Activated CD4-positive, alpha-beta T cell treated with anti-CD3 and anti-CD28 coated beads, Interleukin-2, amount 10 ng/mL, durations not matched to agents 7 days and 5 days (primary cell): ENCODE measurements around the gene PTPN12. TPM values are rescaled to one million over a fixed set of nuclear protein-coding genes. Genes with fewer than 3 reads are reported as not detected.
"Not testable (repeated sequence)": the region's sequence is repeated elsewhere in the genome, so short reads cannot be mapped to it uniquely, and the experiment has no call there.

ENCODE experiments used
- CTCF ChIA-PET: fragments of 350-600 bp; sonication (Branson Sonifier 250); formaldehyde crosslinking; loops from one replicate; lab custom pipeline; 2021; ENCODE audit warnings: antibody characterized with exemption; lab: Charles Lee
- POLR2A ChIA-PET: fragments of 350-600 bp; sonication (Branson Sonifier 250); formaldehyde crosslinking; loops from one replicate; lab custom pipeline; 2021; ENCODE audit warnings: antibody characterized with exemption; lab: Charles Lee
- DNase-seq: peaks from one replicate; pipeline ENCODE4 v3.0.0-alpha.2; 2020
- H3K27ac Mint-ChIP-seq: one replicate; pipeline ENCODE4 v1.8.0; 2021; ENCODE audit warnings: mild to moderate bottlenecking, moderate library complexity, mixed read lengths
- H3K27me3 Mint-ChIP-seq: one replicate; pipeline ENCODE4 v1.8.0; 2021; ENCODE audit warnings: mixed read lengths
- H3K36me3 Mint-ChIP-seq: one replicate; pipeline ENCODE4 v1.8.0; 2021; ENCODE audit warnings: low read depth, mixed read lengths
- H3K4me1 Mint-ChIP-seq: one replicate; pipeline ENCODE4 v1.8.0; 2021; ENCODE audit warnings: mixed read lengths
- H3K4me3 Mint-ChIP-seq: one replicate; pipeline ENCODE4 v1.8.0; 2021; ENCODE audit warnings: mild to moderate bottlenecking, moderate library complexity, mixed read lengths
- H3K9me3 Mint-ChIP-seq: one replicate; pipeline ENCODE4 v1.8.0; 2021; ENCODE audit warnings: mixed read lengths
- total RNA-seq, 2 experiments: library from RNA; stranded (reverse); gene quantifications; one replicate each; pipeline ENCODE4 v1.2.3, GENCODE V29; 2021

The PTPN12 gene
- total RNA-seq, 2 experiments from 2014 or later, result 20.9 to 24.6 TPM

GRCh38 chr7:77631820-77632219 lies 94.7 kb downstream of the PTPN12 start:
- POLR2A ChIA-PET, result no interaction called here
- CTCF ChIA-PET, result no interaction called here
- peaks cover 5% of the 10 kb centered on the region for H3K36me3 Mint-ChIP-seq

GRCh38 chr7:77644774-77645173 lies 107.7 kb downstream of the PTPN12 start:
- H3K4me1 Mint-ChIP-seq, result no peaks in the 10 kb centered on the region
- ChIA-PET CTCF (interaction anchor here (0.6 kb wide), 1 partner anchor 367 kb away, joined by 5 read pairs; no protein-coding TSS in a partner anchor), POLR2A (no interaction called here)
- no peak overlapping the region for H3K27ac Mint-ChIP-seq
- H3K4me3 Mint-ChIP-seq, result no peak overlapping the region
- H3K9me3 Mint-ChIP-seq, result no peaks in the 10 kb centered on the region
- H3K36me3 Mint-ChIP-seq, result no peaks in the 10 kb centered on the region
- H3K27me3 Mint-ChIP-seq, result no peaks in the 10 kb centered on the region
- no peak for DNase-seq

More at GRCh38 chr7:77631820-77632219, 94.7 kb downstream of the PTPN12 start:
- Mint-ChIP-seq H3K27ac (no peak overlapping the region), H3K9me3 (no peaks in the 10 kb centered on the region), H3K4me1 (no peaks in the 10 kb centered on the region), H3K27me3 (no peaks in the 10 kb centered on the region), H3K4me3 (no peak overlapping the region)
- no peak for DNase-seq

DNA sequence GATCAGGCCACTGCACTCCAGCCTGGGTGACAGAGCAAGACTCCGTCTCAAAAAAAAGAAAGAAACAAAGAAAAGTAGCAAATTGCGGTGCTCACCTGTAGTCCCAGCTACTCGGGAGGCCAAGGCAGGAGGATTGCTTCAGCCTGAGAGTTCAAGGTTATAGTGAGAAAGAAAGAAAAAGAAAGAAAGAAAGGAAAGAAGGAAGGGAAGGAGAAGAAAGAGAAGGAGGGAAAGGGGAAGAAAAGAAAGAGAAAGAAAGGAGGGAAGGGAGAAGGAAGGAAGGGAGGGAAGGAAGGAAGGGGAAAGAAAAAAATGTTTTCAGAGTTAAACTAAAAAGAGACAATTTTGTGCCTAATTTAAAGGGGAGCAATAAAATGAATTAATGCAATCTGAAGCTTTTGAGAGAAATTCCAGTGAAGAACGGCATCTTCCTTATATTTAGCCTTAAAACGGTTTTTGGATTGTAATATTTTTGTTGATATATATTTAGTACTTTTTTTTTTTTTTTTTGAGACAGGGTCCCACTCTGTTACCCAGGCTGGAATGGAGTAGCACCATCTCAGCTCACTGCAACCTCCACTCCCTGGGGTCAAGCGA lies 111.7 kb downstream of the PTPN12 start:
- no peak for DNase-seq
- ChIA-PET CTCF (interaction anchor here (0.9 kb wide), 1 partner anchor 20 kb away, joined by 4 read pairs; no protein-coding TSS in a partner anchor), POLR2A (no interaction called here)
- H3K36me3 Mint-ChIP-seq, result no peaks in the 10 kb centered on the region
- no peak overlapping the region for H3K4me3 Mint-ChIP-seq
- H3K27me3 Mint-ChIP-seq, result no peaks in the 10 kb centered on the region
- H3K4me1 Mint-ChIP-seq, result no peaks in the 10 kb centered on the region
- H3K9me3 Mint-ChIP-seq, result no peaks in the 10 kb centered on the region
- H3K27ac Mint-ChIP-seq, result no peak overlapping the region

- POLR2A ChIA-PET, result no interaction called here
- H3K9me3 Mint-ChIP-seq, result no peaks in the 10 kb centered on the region
Observed at GRCh38 chr7:77649716-77650349, 112.7 kb downstream of the PTPN12 start.

DNA sequence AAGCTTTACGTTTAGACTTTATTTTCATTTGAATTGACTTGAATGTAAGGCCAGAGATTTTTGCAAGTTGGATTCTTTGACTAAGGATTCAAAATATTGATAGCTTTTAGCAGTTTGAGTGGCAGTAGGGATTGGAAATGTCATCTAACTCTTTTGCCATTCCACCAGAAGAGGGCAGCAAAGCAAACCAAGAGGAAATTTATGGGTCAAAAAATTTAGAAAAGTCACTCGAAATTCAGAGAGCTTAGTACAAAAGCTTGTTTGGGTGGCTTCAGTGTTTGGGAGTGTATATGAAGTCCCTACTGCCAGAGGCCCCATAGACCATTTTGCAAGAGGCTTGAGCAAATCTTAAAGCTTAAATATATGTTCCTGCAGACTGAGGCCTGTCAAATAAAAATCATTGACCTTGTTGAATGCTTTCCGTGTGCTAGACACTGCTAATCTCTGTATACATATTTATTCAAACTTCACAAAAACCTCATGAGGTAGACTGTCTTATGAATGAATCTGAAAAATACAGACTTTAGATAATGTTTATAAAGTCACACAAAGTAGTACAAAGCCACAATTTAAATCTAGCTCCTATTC lies 114.6 kb downstream of the PTPN12 start:
- H3K27ac Mint-ChIP-seq, result peak overlapping the region; percentile 13
- DNase-seq, result peak; percentile 62
- H3K4me1 Mint-ChIP-seq, result no peaks in the 10 kb centered on the region
- H3K9me3 Mint-ChIP-seq, result no peaks in the 10 kb centered on the region
- no peak overlapping the region for H3K4me3 Mint-ChIP-seq
- CTCF ChIA-PET, result interaction anchor here (0.5 to 1.3 kb wide), 8 partner anchors 8 to 388 kb away, joined by 3 to 5 read pairs (median 4); partner anchors contain the start of gene RSBN1L
- POLR2A ChIA-PET, result interaction anchor here (0.6 kb wide), 1 partner anchor 104 kb away, joined by 3 read pairs; no protein-coding TSS in a partner anchor
- H3K27me3 Mint-ChIP-seq, result no peaks in the 10 kb centered on the region
- no peaks in the 10 kb centered on the region for H3K36me3 Mint-ChIP-seq

More at GRCh38 chr7:77649716-77650349, 112.7 kb downstream of the PTPN12 start:
- no peak overlapping the region for H3K27ac Mint-ChIP-seq
- H3K27me3 Mint-ChIP-seq, result no peaks in the 10 kb centered on the region
- no peaks in the 10 kb centered on the region for H3K4me1 Mint-ChIP-seq
- no peak for DNase-seq
- CTCF ChIA-PET, result no interaction called here
- no peaks in the 10 kb centered on the region for H3K36me3 Mint-ChIP-seq
- no peak overlapping the region for H3K4me3 Mint-ChIP-seq

DNA sequence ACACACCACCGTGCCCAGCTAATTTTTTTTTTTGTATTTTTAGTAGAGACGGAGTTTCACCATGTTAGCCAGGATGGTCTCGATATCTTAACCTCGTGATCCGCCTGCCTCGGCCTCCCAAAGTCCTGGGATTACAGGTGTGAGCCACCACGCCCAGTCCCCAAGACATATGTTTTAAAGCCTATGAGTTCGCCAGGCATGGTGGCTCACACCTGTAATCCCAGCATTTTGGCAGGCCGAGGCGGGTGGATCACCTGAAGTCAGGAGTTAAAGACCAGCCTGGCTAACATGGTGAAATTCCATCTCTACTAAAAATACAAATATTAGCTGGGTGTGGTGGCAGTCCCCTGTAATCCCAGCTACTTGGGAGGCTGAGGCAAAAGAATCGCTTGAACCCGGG lies 115.7 kb downstream of the PTPN12 start:
- DNase-seq, H3K36me3 Mint-ChIP-seq, H3K4me3 Mint-ChIP-seq, H3K9me3 Mint-ChIP-seq, H3K4me1 Mint-ChIP-seq, H3K27me3 Mint-ChIP-seq, H3K27ac Mint-ChIP-seq, POLR2A ChIA-PET: not testable (repeated sequence)
- CTCF ChIA-PET, result interaction anchor here (0.6 to 0.9 kb wide), 3 partner anchors 13 to 294 kb away, joined by 3 to 4 read pairs (median 3); no protein-coding TSS in a partner anchor

DNA sequence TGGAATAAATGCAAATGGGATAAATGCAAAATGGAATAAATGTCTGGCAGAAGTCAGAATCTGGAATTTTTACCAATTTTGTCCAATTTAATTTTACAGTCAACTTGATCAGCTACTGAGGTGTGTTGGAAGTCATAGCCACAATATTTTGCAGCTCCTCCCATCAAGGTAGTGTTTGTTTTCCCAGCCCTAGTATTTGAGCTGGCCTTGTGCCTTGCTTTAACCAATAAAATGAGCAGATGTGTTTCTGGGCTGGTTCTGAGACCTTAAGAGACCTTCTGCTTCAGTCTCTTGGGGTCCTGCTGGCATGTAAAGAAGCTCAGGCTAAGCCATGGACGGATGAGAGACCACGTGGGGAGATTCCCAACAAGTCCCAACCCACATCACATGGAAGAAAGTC lies 116.5 kb downstream of the PTPN12 start:
- H3K4me3 Mint-ChIP-seq, result no peak overlapping the region
- DNase-seq, result no peak
- H3K36me3 Mint-ChIP-seq, result no peaks in the 10 kb centered on the region
- no peaks in the 10 kb centered on the region for H3K27me3 Mint-ChIP-seq
- ChIA-PET CTCF (interaction anchor here (0.6 to 0.9 kb wide), 4 partner anchors 12 to 272 kb away, joined by 3 to 4 read pairs (median 3); no protein-coding TSS in a partner anchor), POLR2A (no interaction called here)
- no peaks in the 10 kb centered on the region for H3K4me1 Mint-ChIP-seq
- H3K9me3 Mint-ChIP-seq, result no peaks in the 10 kb centered on the region
- H3K27ac Mint-ChIP-seq, result no peak overlapping the region

- no peaks in the 10 kb centered on the region for H3K4me1 Mint-ChIP-seq
- POLR2A ChIA-PET, result no interaction called here
- H3K36me3 Mint-ChIP-seq, result no peaks in the 10 kb centered on the region
- no peaks in the 10 kb centered on the region for H3K27me3 Mint-ChIP-seq
- no peak overlapping the region for H3K27ac Mint-ChIP-seq
- H3K4me3 Mint-ChIP-seq, result no peak overlapping the region
- no peaks in the 10 kb centered on the region for H3K9me3 Mint-ChIP-seq
- no peak for DNase-seq
- CTCF ChIA-PET, result no interaction called here
Observed at GRCh38 chr7:77655356-77655755, 118.3 kb downstream of the PTPN12 start.

GRCh38 chr7:77655836-77656455 lies 118.9 kb downstream of the PTPN12 start:
- CTCF ChIA-PET, result interaction anchor here (0.7 kb wide), 1 partner anchor 48 kb away, joined by 3 read pairs; no protein-coding TSS in a partner anchor
- no peak overlapping the region for H3K27ac Mint-ChIP-seq
- H3K9me3 Mint-ChIP-seq, result no peaks in the 10 kb centered on the region
- H3K27me3 Mint-ChIP-seq, result no peaks in the 10 kb centered on the region
- no peak overlapping the region for H3K4me3 Mint-ChIP-seq
- no peaks in the 10 kb centered on the region for H3K4me1 Mint-ChIP-seq
- no peaks in the 10 kb centered on the region for H3K36me3 Mint-ChIP-seq
- POLR2A ChIA-PET, result no interaction called here
- DNase-seq, result no peak

GRCh38 chr7:77657427-77658224 lies 120.5 kb downstream of the PTPN12 start:
- POLR2A ChIA-PET, result interaction anchor here (0.7 kb wide), 1 partner anchor 42 kb away, joined by 4 read pairs; no protein-coding TSS in a partner anchor
- Mint-ChIP-seq H3K4me1 (no peaks in the 10 kb centered on the region), H3K9me3 (no peaks in the 10 kb centered on the region), H3K36me3 (no peaks in the 10 kb centered on the region), H3K27ac (no peak overlapping the region), H3K4me3 (no peak overlapping the region), H3K27me3 (no peaks in the 10 kb centered on the region)
- peak; percentile 51 for DNase-seq
- CTCF ChIA-PET, result interaction anchor here (0.6 to 1.0 kb wide), 3 partner anchors 44 to 278 kb away, joined by 3 to 5 read pairs (median 3); no protein-coding TSS in a partner anchor

GRCh38 chr7:77658928-77659327 lies 121.8 kb downstream of the PTPN12 start:
- H3K4me1 Mint-ChIP-seq, result no peaks in the 10 kb centered on the region

GRCh38 chr7:77661816-77662215 lies 124.7 kb downstream of the PTPN12 start:
- H3K27me3 Mint-ChIP-seq, result peaks cover 2% of the 10 kb centered on the region
- no peaks in the 10 kb centered on the region for H3K36me3 Mint-ChIP-seq
- H3K4me1 Mint-ChIP-seq, result no peaks in the 10 kb centered on the region
- no peak overlapping the region for H3K4me3 Mint-ChIP-seq
- CTCF ChIA-PET, result no interaction called here
- H3K27ac Mint-ChIP-seq, result no peak overlapping the region
- H3K9me3 Mint-ChIP-seq, result no peaks in the 10 kb centered on the region
- POLR2A ChIA-PET, result no interaction called here
- no peak for DNase-seq

More at GRCh38 chr7:77658928-77659327, 121.8 kb downstream of the PTPN12 start:
- POLR2A ChIA-PET, result interaction anchor here (0.6 kb wide), 2 partner anchors 16 to 59 kb away, joined by 4 read pairs; no protein-coding TSS in a partner anchor
- Mint-ChIP-seq H3K27ac (no peak overlapping the region), H3K4me3 (no peak overlapping the region), H3K9me3 (no peaks in the 10 kb centered on the region), H3K36me3 (no peaks in the 10 kb centered on the region), H3K27me3 (no peaks in the 10 kb centered on the region)
- no peak for DNase-seq
- CTCF ChIA-PET, result interaction anchor here (0.5 to 1.7 kb wide), 6 partner anchors 7 to 238 kb away, joined by 3 to 4 read pairs (median 3); no protein-coding TSS in a partner anchor
